HG03108 (cell line): Measurements from ENCODE around the gene ROR1.
"Not testable (repeated sequence)": the region's sequence is repeated elsewhere in the genome, so short reads cannot be mapped to it uniquely, and the experiment has no call there.

ENCODE experiments used
- ATAC-seq: cut with Tn5 transposase; IDR thresholded peaks from one replicate; pipeline ENCODE4 v1.9.1; 2021; ENCODE audit warnings: moderate library complexity; ENCODE audit not compliant: unreplicated experiment

ROR1 gene

GRCh38 chr1:64084451-64084850, 310.6 kb downstream of the ROR1 start:
- ATAC-seq = no peak

DNA sequence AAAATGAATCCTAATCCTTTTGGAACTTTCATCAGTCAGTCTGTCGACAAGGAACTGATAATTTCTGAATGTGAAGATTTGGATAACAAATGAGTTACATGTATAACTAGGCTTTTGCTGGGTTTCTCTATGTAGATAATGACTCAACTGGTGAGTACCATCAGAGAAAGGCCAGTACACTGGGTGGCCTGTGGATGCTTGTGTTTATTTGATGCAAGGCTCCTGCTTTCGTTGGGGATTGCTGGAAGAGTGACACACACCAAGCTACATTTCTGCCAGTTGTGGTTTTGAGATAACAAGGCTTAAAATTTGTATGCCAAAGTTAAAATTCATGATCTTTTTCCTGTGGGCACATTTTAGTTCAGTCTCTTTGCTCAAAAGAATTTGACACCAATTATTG, 314.0 kb downstream of the ROR1 start:
- ATAC-seq = no peak

GRCh38 chr1:64090436-64090835, 316.6 kb downstream of the ROR1 start:
- no peak for ATAC-seq

DNA sequence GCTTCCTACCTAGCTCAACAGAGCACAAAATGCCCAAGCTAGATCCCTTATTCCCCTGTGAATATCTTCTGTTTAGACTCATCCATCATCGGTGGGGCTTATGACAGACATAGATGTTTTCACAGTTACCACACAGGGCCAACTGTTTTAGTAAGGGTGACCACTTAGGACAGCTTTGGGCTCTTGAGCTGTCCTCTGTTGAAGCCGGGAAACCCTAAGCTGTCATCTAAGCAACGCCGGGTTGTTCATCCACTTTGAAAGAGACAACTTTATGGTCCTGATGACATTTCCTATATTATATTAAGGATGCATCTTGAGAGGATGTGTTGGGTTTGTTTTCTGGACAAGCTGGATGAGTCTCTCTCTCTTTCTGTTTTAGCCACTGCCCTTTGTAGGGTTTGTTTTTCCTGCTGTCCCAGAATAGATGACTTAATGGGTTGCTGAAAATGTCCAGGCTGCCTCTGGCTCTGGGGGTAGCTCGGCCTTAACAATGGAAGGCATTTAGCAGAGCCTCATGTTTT, 319.1 kb downstream of the ROR1 start:
- no peak for ATAC-seq

DNA sequence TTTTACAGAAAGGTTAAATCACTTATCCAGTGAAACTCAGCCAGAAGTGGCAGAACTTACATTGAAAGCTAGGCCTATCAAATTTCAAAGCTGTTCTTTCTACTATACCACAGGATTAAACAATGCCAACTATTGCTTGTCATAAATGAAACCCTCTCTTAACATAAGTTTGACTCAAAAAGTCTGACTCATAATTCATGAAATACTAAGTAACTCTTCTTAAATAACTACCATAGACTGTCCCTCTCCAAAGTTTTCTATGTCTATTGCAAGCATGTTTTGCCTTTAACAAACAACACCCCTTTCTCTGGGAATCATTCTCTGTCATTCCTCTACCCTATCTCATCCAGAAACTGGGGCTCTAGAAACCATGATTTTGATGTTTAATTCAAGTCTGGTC, 320.1 kb downstream of the ROR1 start:
- no peak for ATAC-seq

DNA sequence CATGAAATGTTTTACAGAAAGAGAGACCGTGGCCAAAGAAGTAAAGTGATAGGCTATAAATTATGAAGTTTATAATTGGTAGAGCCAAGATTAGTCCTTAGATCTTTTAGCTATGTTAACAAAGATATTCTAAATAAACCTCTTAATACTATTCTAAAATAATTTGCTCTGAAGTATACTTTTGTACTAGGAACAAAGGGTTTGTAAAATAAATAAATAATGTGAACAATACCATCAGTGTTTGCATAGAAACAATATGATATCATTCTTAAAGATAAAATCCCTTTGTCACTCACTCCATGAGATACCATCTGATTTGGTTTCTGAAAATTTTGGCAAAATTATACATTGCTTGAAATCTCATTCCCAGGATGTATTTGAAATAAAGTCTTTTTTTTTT, 322.0 kb downstream of the ROR1 start:
- ATAC-seq = no peak

DNA sequence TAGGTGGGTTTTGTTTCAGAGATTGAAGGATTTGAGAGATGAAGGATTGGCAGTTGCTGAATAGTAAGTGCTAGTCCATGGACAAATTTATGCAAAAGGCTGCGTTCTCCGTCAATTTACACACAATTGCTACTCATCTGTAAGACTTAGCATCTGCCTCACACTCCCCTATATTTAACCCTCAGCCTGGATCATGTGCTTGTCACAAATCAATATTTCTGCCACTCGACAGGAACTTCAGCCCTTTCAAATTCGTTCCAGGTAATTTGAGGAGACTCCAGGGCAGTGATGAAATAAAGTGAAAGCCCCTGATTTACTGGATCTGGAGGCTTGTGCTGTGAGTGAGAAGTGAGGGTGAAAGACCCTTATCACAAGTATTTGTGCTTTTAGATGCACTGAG, 324.0 kb downstream of the ROR1 start:
- no peak for ATAC-seq

DNA sequence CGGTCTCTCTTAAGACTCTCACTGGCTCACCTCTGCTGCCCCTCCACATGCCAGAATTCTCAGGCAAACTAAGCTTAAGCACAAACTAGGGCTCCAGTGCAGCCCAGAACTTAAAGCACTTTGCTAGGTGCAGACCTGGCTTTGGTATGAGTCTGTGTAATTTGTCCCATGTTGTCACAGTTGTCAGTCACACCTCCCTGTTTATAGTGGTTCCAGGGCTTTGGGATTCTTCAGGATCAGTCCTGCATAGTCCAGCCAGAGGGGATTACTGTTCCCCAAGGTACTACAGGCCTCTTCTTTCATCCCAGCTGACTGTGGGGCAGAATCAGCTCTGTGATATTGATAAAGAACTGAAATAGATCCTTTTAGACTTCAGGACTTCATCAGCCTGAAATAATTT, 324.6 kb downstream of the ROR1 start:
- ATAC-seq = no peak

- no peak for ATAC-seq
Measured at GRCh38 chr1:64098846-64099582, 325.2 kb downstream of the ROR1 start.

GRCh38 chr1:64100791-64101190, 327.0 kb downstream of the ROR1 start:
- no peak for ATAC-seq

DNA sequence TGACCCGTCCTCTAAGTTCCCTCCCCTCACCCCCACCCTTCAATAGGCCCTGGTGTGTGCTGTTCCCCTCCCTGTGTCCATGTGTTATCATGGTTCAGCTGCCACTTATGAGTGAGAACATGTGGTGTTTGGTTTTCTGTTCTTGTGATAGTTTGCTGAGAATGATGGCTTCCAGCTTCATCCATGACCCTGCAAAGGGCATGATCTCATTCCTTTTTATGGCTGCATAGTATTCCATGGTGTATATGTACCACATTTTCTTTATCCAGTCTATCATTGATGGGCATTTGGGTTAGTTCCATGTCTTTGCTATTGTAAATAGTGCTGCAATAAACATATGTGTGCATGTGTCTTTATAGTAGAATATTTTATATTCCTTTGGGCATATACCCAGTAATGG, 330.8 kb downstream of the ROR1 start:
- ATAC-seq = not testable (repeated sequence)

- ATAC-seq = no peak
Measured at GRCh38 chr1:64107118-64107519, 333.3 kb downstream of the ROR1 start.

DNA sequence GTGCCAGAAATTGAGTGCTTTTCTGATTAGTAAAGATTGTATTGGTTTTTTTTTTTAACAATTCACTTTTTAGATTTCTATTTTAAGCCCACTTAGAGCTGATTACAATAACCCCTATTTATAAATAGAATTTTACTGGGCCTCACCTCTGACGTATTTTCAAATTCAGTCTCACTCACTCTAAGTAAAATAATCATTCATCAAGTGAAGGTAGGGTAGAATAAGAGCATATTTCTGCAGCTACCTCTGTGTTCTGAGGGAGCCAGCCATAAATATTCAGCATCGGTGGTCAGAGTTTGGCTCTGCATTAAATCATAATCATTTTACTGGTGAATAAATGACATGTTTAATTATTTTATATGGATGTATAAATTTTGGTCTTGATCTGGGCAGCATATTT, 333.8 kb downstream of the ROR1 start:
- ATAC-seq = no peak

DNA sequence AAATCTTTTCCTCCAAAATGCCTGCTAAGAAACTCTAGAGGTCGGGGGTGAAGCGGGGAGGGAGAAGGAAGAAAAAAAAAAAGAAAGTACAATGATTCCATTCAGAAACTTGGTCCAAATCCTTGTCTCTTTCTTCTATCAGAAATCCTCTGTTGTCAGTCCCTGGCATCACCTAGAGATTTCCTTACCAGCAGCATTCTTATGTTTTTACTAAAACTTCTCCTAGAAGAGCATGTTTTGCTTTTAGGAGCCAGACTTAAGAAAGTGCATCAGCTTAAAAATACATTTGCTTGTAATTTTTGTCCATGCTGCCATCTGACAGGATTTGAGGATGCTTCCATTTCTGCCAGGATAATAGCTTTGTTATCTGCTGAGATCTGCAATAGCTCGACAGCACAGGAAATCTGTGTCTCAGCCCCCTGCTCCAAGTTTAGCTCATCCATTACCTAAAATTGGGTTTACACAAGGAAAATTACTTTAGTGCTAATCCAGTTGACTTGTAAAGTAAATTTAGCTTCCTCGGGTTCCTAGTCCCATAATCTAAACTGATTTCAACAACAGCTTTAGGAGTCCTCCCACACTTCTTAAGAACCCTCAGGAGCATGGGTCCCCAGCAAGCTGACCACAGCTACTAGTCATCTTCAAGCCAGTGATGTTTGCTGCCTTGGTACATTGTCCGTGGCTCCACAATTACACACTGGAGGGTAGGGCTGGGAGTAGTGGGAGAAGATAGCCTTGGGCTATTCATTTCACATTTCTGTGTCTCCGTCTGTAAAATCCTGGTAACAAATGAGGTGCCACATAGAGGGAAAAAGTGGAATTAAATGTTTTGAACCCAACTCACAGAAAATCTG, 337.3 kb downstream of the ROR1 start:
- no peak for ATAC-seq

DNA sequence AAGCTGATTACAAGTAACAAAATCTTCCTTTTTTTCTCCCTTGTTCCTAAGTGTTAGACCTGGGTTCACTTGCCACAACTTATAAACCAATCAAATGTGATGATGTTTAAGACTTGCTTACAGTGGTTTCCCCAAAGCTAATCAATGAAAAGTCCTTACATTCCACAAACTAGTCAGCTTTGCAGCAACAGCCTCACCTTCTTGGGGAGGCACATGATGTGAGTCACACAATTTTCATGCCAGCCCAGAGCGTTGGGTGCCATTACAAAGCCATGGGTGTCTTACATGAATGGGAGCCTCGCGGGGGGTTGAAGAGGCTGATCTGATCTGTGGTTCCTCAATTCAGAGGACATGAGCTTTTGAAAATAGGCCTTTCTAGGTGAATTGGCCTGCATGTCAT, 338.0 kb downstream of the ROR1 start:
- no peak for ATAC-seq

DNA sequence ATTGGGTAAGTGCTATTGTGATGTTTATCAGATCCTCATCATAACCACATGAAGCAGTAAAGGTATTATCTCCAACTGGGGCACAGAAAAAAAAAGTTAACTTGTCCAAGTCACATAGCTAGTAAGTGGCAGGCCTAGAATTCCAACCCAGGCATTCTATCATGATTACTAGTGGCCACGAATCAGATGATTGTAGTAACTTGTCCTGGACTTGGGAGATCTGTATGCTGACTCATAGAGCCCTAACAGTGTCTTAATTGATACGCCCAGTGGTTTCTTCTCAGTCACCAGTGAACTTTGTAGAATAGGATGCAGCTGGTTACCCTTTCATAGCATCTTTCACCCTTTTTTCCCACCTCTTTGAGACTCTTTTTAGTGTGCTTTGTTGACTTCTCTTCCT, 338.5 kb downstream of the ROR1 start:
- ATAC-seq = no peak

- ATAC-seq = no peak
Measured at GRCh38 chr1:64114012-64114525, 340.3 kb downstream of the ROR1 start.

DNA sequence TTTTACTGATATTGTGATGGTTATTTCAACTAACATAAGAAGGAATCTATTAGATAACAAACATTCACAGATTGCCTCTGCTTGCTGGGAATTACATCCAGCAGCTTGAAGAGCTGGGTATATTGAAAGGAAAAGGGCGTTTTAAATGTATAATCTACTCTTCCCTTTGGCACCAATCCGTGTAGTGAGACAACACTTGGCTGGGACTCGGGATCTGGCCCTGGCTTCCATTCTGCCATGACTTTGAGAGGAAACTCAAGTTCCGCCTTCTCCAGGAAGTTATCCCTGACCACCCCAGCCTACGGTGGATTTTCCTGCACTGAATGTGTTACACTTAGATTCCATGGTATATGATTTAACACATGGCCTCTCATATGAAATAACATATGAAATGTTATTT, 342.7 kb downstream of the ROR1 start:
- no peak for ATAC-seq

DNA sequence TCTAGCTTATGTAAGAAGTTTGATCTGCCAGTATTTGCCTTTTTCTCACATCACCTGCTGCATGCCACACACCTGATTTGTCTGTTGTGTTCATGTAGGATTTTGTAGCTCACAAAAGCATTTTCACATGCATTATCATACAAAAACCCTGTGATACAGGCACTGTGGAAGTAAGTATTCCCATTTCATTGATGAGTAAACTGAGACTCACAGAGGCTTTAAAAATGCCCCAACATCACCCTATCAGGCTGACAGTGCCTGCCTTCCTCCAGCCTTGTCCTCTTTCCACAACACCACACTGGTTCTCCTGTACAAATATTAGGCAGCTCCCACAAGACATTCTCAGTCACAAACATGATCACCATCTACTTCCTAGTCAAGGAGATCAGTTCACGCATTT, 343.7 kb downstream of the ROR1 start:
- no peak for ATAC-seq

DNA sequence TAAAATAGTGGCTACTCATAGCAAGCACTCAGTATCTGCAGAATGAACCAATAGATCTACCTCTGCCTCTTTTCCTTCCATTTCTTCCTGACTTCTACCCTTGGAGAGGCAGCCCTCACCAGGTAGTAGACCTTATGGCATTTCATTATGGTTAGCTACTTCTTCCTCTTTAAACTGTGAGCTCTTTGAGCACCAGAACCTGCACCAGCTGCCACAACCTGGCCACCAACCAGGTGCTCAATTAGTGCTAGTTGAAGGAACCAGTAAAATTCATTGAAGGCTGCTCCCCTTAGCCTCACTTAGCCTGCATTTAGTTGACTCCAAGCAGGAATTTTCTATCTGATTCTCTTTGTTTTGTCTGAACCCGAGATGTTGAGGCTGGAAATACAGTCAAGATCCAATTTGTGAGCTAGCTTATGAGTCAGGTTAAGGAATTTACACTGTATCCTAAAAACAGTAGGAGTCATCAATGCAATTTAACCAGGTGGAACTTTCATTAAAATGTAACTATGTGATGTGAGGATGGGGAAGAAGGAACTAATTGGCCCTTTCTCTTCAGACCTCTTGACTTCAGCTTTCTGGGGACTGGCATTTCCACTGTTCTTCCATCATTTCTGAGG, 348.1 kb downstream of the ROR1 start:
- ATAC-seq = no peak

DNA sequence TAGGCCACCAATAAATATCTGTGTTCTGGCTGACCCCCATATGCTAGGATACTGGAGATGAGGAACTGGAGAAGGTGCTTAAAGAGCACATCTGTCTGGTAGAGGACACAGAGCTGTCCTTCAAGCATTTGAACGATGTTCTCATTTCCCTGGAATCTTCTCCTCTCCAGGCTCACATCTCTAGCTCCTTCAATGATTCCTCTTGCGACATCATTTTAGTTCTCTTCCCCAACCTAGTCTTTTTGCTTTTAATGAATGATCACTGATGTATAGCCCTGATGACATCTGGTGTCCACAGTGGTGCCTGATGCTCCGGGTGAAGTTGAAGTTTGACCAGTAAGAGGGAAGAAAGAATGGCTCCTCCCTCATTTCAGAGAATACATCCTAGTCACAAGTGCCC, 348.8 kb downstream of the ROR1 start:
- no peak for ATAC-seq
